Right lobe of liver (tissue), 6 donors: Measurements from ENCODE around the gene CRYBB2. TPM values are rescaled to one million over a fixed set of nuclear protein-coding genes. Genes with fewer than 3 reads are reported as not detected.
A peak's percentile ranks its signal among the peaks of the same experiment; 100 is the strongest.
"Not testable (repeated sequence)": the region's sequence is repeated elsewhere in the genome, so short reads cannot be mapped to it uniquely, and the experiment has no call there.

Experiments used
- ATAC-seq, 4 donors: fragments of 200-7000 bp; cut with Tn5 transposase; one replicate each; pipeline ENCODE4 v1.9.1; 2020; ENCODE audit warnings: mild to moderate bottlenecking in 4 of 4, moderate library complexity in 4 of 4
- DNase-seq, 3 donors: peaks; one replicate each; pipeline ENCODE4 v3.0.0-alpha.2; 2020
- H3K27ac ChIP-seq, 3 donors: fragments of 200-600 bp; one replicate each; pipeline ENCODE4 v1.8.0; 2022
- H3K27me3 ChIP-seq, 2 donors: fragments of 200-600 bp; one replicate each; pipeline ENCODE4 v1.8.0; 2022
- H3K36me3 ChIP-seq, 4 donors: fragments of 200-600 bp; sonication (generic) in 1 of 4; one replicate each; pipeline versions ENCODE4 v1.5.1 to v1.8.0; 2017 to 2022; ENCODE audit warnings: control low read depth in 1 of 4
- H3K4me1 ChIP-seq, 4 donors: fragments of 200-600 bp; sonication (generic) in 1 of 4; one replicate each; pipeline versions ENCODE4 v1.5.1 to v1.8.0; 2017 to 2022; ENCODE audit warnings: control low read depth in 1 of 4
- H3K4me3 ChIP-seq, 3 donors: fragments of 200-600 bp; one replicate each; pipeline ENCODE4 v1.8.0; 2022
- H3K9me3 ChIP-seq, 4 donors: fragments of 200-600 bp; sonication (generic) in 1 of 4; one replicate each; pipeline versions ENCODE4 v1.5.1 to v1.8.0; 2017 to 2022; ENCODE audit warnings: control low read depth in 1 of 4
- CTCF ChIP-seq, 4 donors: fragments of 200-600 bp in 3 of 4; fragments of 450-650 bp in 1 of 4; IDR thresholded peaks; one replicate each; pipeline versions ENCODE4 v1.5.1 to v1.8.0; 2016 to 2022; ENCODE audit warnings: antibody characterized with exemption in 4 of 4, mild to moderate bottlenecking in 2 of 4
- POLR2A ChIP-seq: fragments of 450-650 bp; IDR thresholded peaks from one replicate; pipeline ENCODE4 v1.6.1; 2017; ENCODE audit warnings: antibody characterized with exemption, mild to moderate bottlenecking
- WGBS: methylation state at CpG from one replicate; pipeline ENCODE4 v1.1.6; 2018; ENCODE audit warnings: low coverage, low lambda C conversion rate; ENCODE audit not compliant: insufficient coverage; ENCODE audit errors: missing lambda C conversion rate; 5-methylcytosine and 5-hydroxymethylcytosine counted together
- intact Hi-C, 2 donors: fragments of 100-400 bp; cut with DNase I; formaldehyde crosslinking; loops; one replicate each; pipeline versions ENCODE4 v1.11.2 to v1.14.1; 2022
- total RNA-seq, 6 experiments: library from RNA; depleted of rRNA in 2 of 6; stranded (reverse); fragments of >200 nt in 2 of 6; fragmentation: NEBNext Ultra II Directional in 3 of 6; extraction: Animal tissue kit (Norgen Biotek cat#: 25700) in 3 of 6; gene quantifications; one replicate each; pipeline versions ENCODE4 v1.1.0 to v1.2.4, GENCODE V29; 2016 to 2023
- donor health status: DM: no; HTN: yes; CAD: no.
- donor health status: DM: no; HTN: no; CAD: no.
- donor health status: DM: no; HTN: no; CAD: no.
- donor health status: DM: no; HTN: yes; CAD: no.
- donor health status: DM: no; HTN: yes; CAD: no.

CRYBB2 gene
- total RNA-seq, 6 experiments from 2014 or later: not detected

GRCh38 chr22:25177895-25178294 is 41.5 kb upstream of the CRYBB2 start:
- H3K9me3 ChIP-seq: no peaks in the 10 kb centered on the region
- TF ChIP-seq CTCF (IDR thresholded peaks at IDR 0.05) (no peak), POLR2A (no peak)
- WGBS: 100% methylated on average over 1 of the region's 9 CpGs
- no peak overlapping the region for H3K4me3 ChIP-seq
- DNase-seq (no peak), ATAC-seq (no peak)
- peaks cover 5 to 64% (median 30%) of the 10 kb centered on the region in 4 donors for H3K36me3 ChIP-seq
- H3K27ac ChIP-seq: no peak overlapping the region
- intact Hi-C loops: loop anchor here (10.0 kb wide), 2 partner anchors 83 to 103 kb away; no protein-coding TSS in a partner anchor
- H3K4me1 ChIP-seq: peaks cover 0 to 17% (median 8%) of the 10 kb centered on the region in 4 donors
- no peaks in the 10 kb centered on the region for H3K27me3 ChIP-seq

- Histone ChIP-seq H3K4me1 (peaks cover 0 to 21% (median 10%) of the 10 kb centered on the region in 4 donors), H3K36me3 (peaks cover 5 to 64% (median 30%) of the 10 kb centered on the region in 4 donors)
- no CpG with 5 or more reads among the region's 6 CpGs for WGBS
- H3K9me3 ChIP-seq, DNase-seq, H3K27me3 ChIP-seq, H3K27ac ChIP-seq, H3K4me3 ChIP-seq: not testable (repeated sequence)
- intact Hi-C loops: loop anchor here (10.0 kb wide), 2 partner anchors 84 to 104 kb away; no protein-coding TSS in a partner anchor
- peak in 3 of 4 donors; percentile 3 to 18 (median 8) for ATAC-seq
Observed at GRCh38 chr22:25178348-25178747, 41.1 kb upstream of the CRYBB2 start.

GRCh38 chr22:25178869-25179631 is 40.4 kb upstream of the CRYBB2 start:
- intact Hi-C loops: loop anchor here (10.0 kb wide), 2 partner anchors 84 to 104 kb away; no protein-coding TSS in a partner anchor

GRCh38 chr22:25182131-25183110 is 37.0 kb upstream of the CRYBB2 start:
- peak; percentile 60 to 74 (median 66) for ATAC-seq
- WGBS: 62% methylated on average over 6 of the region's 10 CpGs
- no peak for TF ChIP-seq POLR2A
- no peak for TF ChIP-seq CTCF (IDR thresholded peaks at IDR 0.05)
- Histone ChIP-seq H3K27ac (peak overlapping the region in 2 of 3 donors; percentile 40 to 64), H3K9me3 (no peaks in the 10 kb centered on the region), H3K36me3 (peaks cover 0 to 47% (median 15%) of the 10 kb centered on the region in 4 donors), H3K4me3 (no peak overlapping the region), H3K27me3 (no peaks in the 10 kb centered on the region), H3K4me1 (peaks cover 0 to 50% (median 22%) of the 10 kb centered on the region in 4 donors)
- intact Hi-C loops: no loop called here
- peak in 1 of 3 donors; percentile 73 for DNase-seq

More at GRCh38 chr22:25178869-25179631, 40.4 kb upstream of the CRYBB2 start:
- peaks cover 0 to 27% (median 13%) of the 10 kb centered on the region in 4 donors for H3K4me1 ChIP-seq
- peaks cover 5 to 60% (median 27%) of the 10 kb centered on the region in 4 donors for H3K36me3 ChIP-seq
- not testable (repeated sequence) for DNase-seq, H3K4me3 ChIP-seq, H3K27me3 ChIP-seq, H3K9me3 ChIP-seq, H3K27ac ChIP-seq
- peak; percentile 4 to 12 (median 8) for ATAC-seq
- WGBS: 60% methylated on average over 2 of the region's 63 CpGs

GRCh38 chr22:25183949-25184619 is 35.4 kb upstream of the CRYBB2 start:
- peaks cover 0 to 50% (median 22%) of the 10 kb centered on the region in 4 donors for H3K4me1 ChIP-seq
- DNase-seq: peak; percentile 39 to 87 (median 82)

More at GRCh38 chr22:25183949-25184619, 35.4 kb upstream of the CRYBB2 start:
- peak; percentile 65 to 86 (median 85) for ATAC-seq
- H3K4me3 ChIP-seq: no peak overlapping the region
- WGBS: 47% methylated on average over 8 of the region's 12 CpGs
- intact Hi-C loops: no loop called here
- no peaks in the 10 kb centered on the region for H3K9me3 ChIP-seq
- H3K27ac ChIP-seq: peak overlapping the region in 1 of 3 donors; percentile 64
- TF ChIP-seq POLR2A (no peak), CTCF (IDR thresholded peaks at IDR 0.05) (no peak)
- H3K27me3 ChIP-seq: no peaks in the 10 kb centered on the region
- peaks cover 0 to 46% (median 16%) of the 10 kb centered on the region in 4 donors for H3K36me3 ChIP-seq
